Neural cell (in vitro differentiated cells): ENCODE data around the gene BCL3. TPM values are rescaled to one million over a fixed set of nuclear protein-coding genes. Genes with fewer than 3 reads are reported as not detected.

ENCODE experiments used
- H2AFZ ChIP-seq: fragments of 200-600, 300-800 bp; sonication (generic), shearing (Covaris generic); 2 replicates; pipeline ENCODE4 v1.6.0; 2014; ENCODE audit warnings: low read depth, mild to moderate bottlenecking, antibody characterized with exemption, low read length, moderate library complexity
- H3F3A ChIP-seq: fragments of 200-600 bp; shearing (Covaris generic); 2 replicates; pipeline ENCODE4 v1.6.1; 2016; ENCODE audit warnings: mild to moderate bottlenecking, moderate library complexity, mixed read lengths, antibody characterized with exemption, low read length; ENCODE audit not compliant: insufficient read depth, poor library complexity, severe bottlenecking
- H3K27ac ChIP-seq: fragments of 200-600, 300-800 bp; sonication (generic), shearing (Covaris generic); 2 replicates; pipeline ENCODE4 v1.5.1; 2014; ENCODE audit warnings: mild to moderate bottlenecking, low read length, moderate library complexity
- H3K27me3 ChIP-seq: fragments of 300-800, 200-600 bp; sonication (generic), shearing (Covaris generic); 2 replicates; pipeline ENCODE4 v1.6.0; 2014; ENCODE audit warnings: mild to moderate bottlenecking, low read depth, low read length, moderate library complexity; ENCODE audit not compliant: insufficient read depth
- H3K36me3 ChIP-seq: fragments of 300-800, 200-600 bp; sonication (generic), shearing (Covaris generic); 2 replicates; pipeline ENCODE4 v1.5.1; 2014; ENCODE audit warnings: mild to moderate bottlenecking, antibody characterized with exemption, low read length, moderate library complexity; ENCODE audit not compliant: insufficient read depth
- H3K4me2 ChIP-seq: fragments of 300-800, 200-600 bp; sonication (generic), shearing (Covaris generic); 2 replicates; pipeline ENCODE4 v1.6.0; 2014; ENCODE audit warnings: mild to moderate bottlenecking, low read length
- H3K4me3 ChIP-seq: fragments of 300-800, 200-600 bp; sonication (generic), shearing (Covaris generic); 2 replicates; pipeline ENCODE4 v1.5.1; 2014; ENCODE audit warnings: mild to moderate bottlenecking, low read length, moderate library complexity
- H3K79me2 ChIP-seq: fragments of 200-600 bp; shearing (Covaris generic); replicated peaks from 2 replicates; pipeline ENCODE4 v1.6.0; 2014; ENCODE audit warnings: mild to moderate bottlenecking, low read length, moderate library complexity; ENCODE audit not compliant: insufficient read depth
- H3K9ac ChIP-seq: fragments of 300-800, 200-600 bp; sonication (generic), shearing (Covaris generic); 2 replicates; pipeline ENCODE4 v1.6.1; 2016; ENCODE audit warnings: mild to moderate bottlenecking, low read length, mixed read lengths
- H3K9me2 ChIP-seq: fragments of 200-600 bp; shearing (Covaris generic); 2 replicates; pipeline ENCODE4 v1.6.1; 2016; ENCODE audit warnings: mild to moderate bottlenecking, low read length, mixed read lengths; ENCODE audit not compliant: insufficient read depth
- H3K9me3 ChIP-seq: fragments of 200-600, 300-800 bp; sonication (generic), shearing (Covaris generic); 2 replicates; pipeline ENCODE4 v1.6.1; 2016; ENCODE audit warnings: mild to moderate bottlenecking, mixed run types, low read length, moderate library complexity, mixed read lengths
- H4K20me1 ChIP-seq: fragments of 200-600 bp; shearing (Covaris generic); 2 replicates; pipeline ENCODE4 v1.6.1; 2016; ENCODE audit warnings: mild to moderate bottlenecking, mixed run types; ENCODE audit not compliant: insufficient read depth
- CTCF ChIP-seq: fragments of 450-650 bp; IDR thresholded peaks from 2 replicates; pipeline ENCODE4 v1.5.1; 2014; ENCODE audit warnings: antibody characterized with exemption, mild to moderate bottlenecking, moderate library complexity; ENCODE audit not compliant: poor library complexity, severe bottlenecking
- EP300 ChIP-seq: fragments of 450-650 bp; conservative IDR thresholded peaks from 2 replicates; pipeline ENCODE4 v1.6.1; 2014; ENCODE audit warnings: antibody characterized with exemption, mild to moderate bottlenecking, moderate library complexity; ENCODE audit not compliant: poor library complexity, severe bottlenecking
- EZH2 ChIP-seq: fragments of 200-600, 300-800 bp; shearing (Covaris generic), sonication (generic); IDR thresholded peaks from 2 replicates; pipeline ENCODE4 v1.6.1; 2014; ENCODE audit warnings: antibody characterized with exemption, low read length, borderline replicate concordance, mild to moderate bottlenecking; ENCODE audit not compliant: insufficient read depth, poor library complexity, severe bottlenecking
- POLR2AphosphoS5 ChIP-seq: IDR thresholded peaks from 2 replicates; pipeline ENCODE4 v1.6.1; 2012
- RAD21 ChIP-seq: fragments of 450-650 bp; conservative IDR thresholded peaks from 2 replicates; pipeline ENCODE4 v1.6.1; 2014; ENCODE audit warnings: antibody characterized with exemption, mild to moderate bottlenecking, moderate library complexity
- REST ChIP-seq: IDR thresholded peaks from 2 replicates; pipeline ENCODE4 v1.6.1; 2012; ENCODE audit warnings: borderline replicate concordance
- SMC3 ChIP-seq: fragments of 450-650 bp; conservative IDR thresholded peaks from 2 replicates; pipeline ENCODE4 v1.6.1; 2014; ENCODE audit warnings: antibody characterized with exemption, mild to moderate bottlenecking, moderate library complexity; ENCODE audit not compliant: poor library complexity
- TAF1 ChIP-seq: IDR thresholded peaks from 2 replicates; pipeline ENCODE4 v1.6.1; 2012; ENCODE audit warnings: low read depth
- polyA plus RNA-seq: library from polyadenylated mRNA; depleted of rRNA; stranded (reverse); fragments of >200 nt; gene quantifications from 2 replicates; pipeline ENCODE4 v1.2.3, GENCODE V29; 2014

Gene BCL3
- polyA plus RNA-seq, 1 donor from 2014 or later: 0.48 TPM

GRCh38 chr19:44755219-44755618, 6.7 kb downstream of the BCL3 start:
- no peaks in the 10 kb centered on the region for H3K9me2 ChIP-seq
- no peak overlapping the region for H2AFZ ChIP-seq
- no peak overlapping the region for H3K4me3 ChIP-seq
- no peaks in the 10 kb centered on the region for H3K9me3 ChIP-seq
- no peak overlapping the region for H3K4me2 ChIP-seq
- no peak overlapping the region for H3K9ac ChIP-seq
- TF ChIP-seq REST (no peak), TAF1 (no peak), CTCF (no peak), EP300 (no peak), EZH2 (no peak), POLR2AphosphoS5 (no peak)
- H3K79me2 ChIP-seq: no peaks in the 10 kb centered on the region
- no peaks in the 10 kb centered on the region for H3K36me3 ChIP-seq
- H4K20me1 ChIP-seq: no peaks in the 10 kb centered on the region
- no peak overlapping the region for H3K27ac ChIP-seq
- H3K27me3 ChIP-seq: peaks cover 77% of the 10 kb centered on the region
- no peaks in the 10 kb centered on the region for H3F3A ChIP-seq

GRCh38 chr19:44756089-44756562, 7.6 kb downstream of the BCL3 start:
- no peaks in the 10 kb centered on the region for H4K20me1 ChIP-seq
- TF ChIP-seq SMC3 (no peak), RAD21 (no peak), POLR2AphosphoS5 (no peak), REST (no peak)
- no peak overlapping the region for H3K4me3 ChIP-seq
- H3K27me3 ChIP-seq: peaks cover 68% of the 10 kb centered on the region
- no peaks in the 10 kb centered on the region for H3K9me3 ChIP-seq
- no peak overlapping the region for H3K4me2 ChIP-seq
- H3F3A ChIP-seq: no peaks in the 10 kb centered on the region
- no peaks in the 10 kb centered on the region for H3K79me2 ChIP-seq
- H3K27ac ChIP-seq: no peak overlapping the region
- no peaks in the 10 kb centered on the region for H3K9me2 ChIP-seq
- H2AFZ ChIP-seq: no peak overlapping the region
- no peak overlapping the region for H3K9ac ChIP-seq
- no peaks in the 10 kb centered on the region for H3K36me3 ChIP-seq
